Heart left ventricle (tissue), 16 donors: ENCODE results near the gene IPP. TPM values are rescaled to one million over a fixed set of nuclear protein-coding genes. Genes with fewer than 3 reads are reported as not detected.

ENCODE experiments used
- ATAC-seq, 4 donors: fragments of 200-7000 bp; cut with Tn5 transposase; one replicate each; pipeline ENCODE4 v1.9.1; 2020 to 2022; ENCODE audit warnings: moderate library complexity in 4 of 4, mild to moderate bottlenecking in 3 of 4, moderate number of reproducible peaks in 1 of 4
- DNase-seq, 5 donors: peaks; one replicate each; pipeline ENCODE4 v3.0.0-alpha.2; 2020
- H3K27ac ChIP-seq, 12 donors: fragments of 200-600 bp; sonication (generic) in 4 of 12; one replicate each; pipeline versions ENCODE4 v1.5.0 to v1.8.0; 2016 to 2022; ENCODE audit warnings: mild to moderate bottlenecking in 2 of 12
- H3K27me3 ChIP-seq, 9 donors: fragments of 200-600 bp; sonication (generic) in 2 of 9; one replicate each; pipeline versions ENCODE4 v1.5.1 to v1.8.0; 2016 to 2022; ENCODE audit warnings: mild to moderate bottlenecking in 3 of 9
- H3K36me3 ChIP-seq, 9 donors: fragments of 200-600 bp; sonication (generic) in 2 of 9; one replicate each; pipeline versions ENCODE4 v1.5.0 to v1.8.0; 2018 to 2022; ENCODE audit warnings: mild to moderate bottlenecking in 2 of 9
- H3K4me1 ChIP-seq, 12 donors: fragments of 200-600 bp; sonication (generic) in 4 of 12; one replicate each; pipeline versions ENCODE4 v1.5.0 to v1.8.0; 2016 to 2022; ENCODE audit warnings: mild to moderate bottlenecking in 3 of 12
- H3K4me3 ChIP-seq, 12 donors: fragments of 200-600 bp; sonication (generic) in 4 of 12; one replicate each; pipeline versions ENCODE4 v1.5.0 to v1.8.0; 2017 to 2022; ENCODE audit warnings: mild to moderate bottlenecking in 9 of 12, moderate library complexity in 4 of 12
- H3K9me3 ChIP-seq, 12 donors: fragments of 200-600 bp; sonication (generic) in 4 of 12; one replicate each; pipeline versions ENCODE4 v1.5.0 to v1.8.0; 2016 to 2022; ENCODE audit warnings: mild to moderate bottlenecking in 1 of 12
- POLR2A ChIP-seq, 2 donors: fragments of 450-650 bp; IDR thresholded peaks; one replicate each; pipeline ENCODE4 v1.6.1; 2017; ENCODE audit warnings: antibody characterized with exemption in 2 of 2, mild to moderate bottlenecking in 2 of 2, moderate library complexity in 2 of 2
- whole genome bisulfite sequencing, 4 donors: extraction: QIAGEN DNeasy Blood & Tissue Kit in 2 of 4; methylation state at CpG; one replicate each; pipeline versions ENCODE4 v1.1.5 to v1.1.7; 2013 to 2018; 5-methylcytosine and 5-hydroxymethylcytosine counted together
- intact Hi-C, 10 donors: fragments of 100-400 bp; cut with DNase I; formaldehyde crosslinking; loops; one replicate each; pipeline versions ENCODE4 v1.11.1 to v1.14.2; 2022
- polyA plus RNA-seq, 2 donors: library from polyadenylated mRNA; stranded (reverse); fragments of 200-250 nt; gene quantifications; one replicate each; pipeline ENCODE4 v1.2.3, GENCODE V29; 2013
- total RNA-seq, 9 donors: library from RNA; depleted of rRNA in 2 of 9; stranded (reverse); fragments of >200 nt in 2 of 9; fragmentation: NEBNext Ultra II Directional in 3 of 9; extraction: Animal tissue kit (Norgen Biotek cat#: 25700) in 3 of 9; gene quantifications; one replicate each; pipeline versions ENCODE4 v1.1.0 to v1.2.4, GENCODE V29; 2016 to 2023
- TF ChIP-seq, protein P1 (sequence below), 12 donors: fragments of 200-600 bp; sonication (generic) in 4 of 12; IDR thresholded peaks; one replicate each; pipeline versions ENCODE4 v1.5.0 to v1.8.0; 2018 to 2022; ENCODE audit warnings: antibody characterized with exemption in 12 of 12, mild to moderate bottlenecking in 5 of 12
- donor health status: ischemic (EF 13 %, LVEDD 7.1; RV severe dilation, severe dysfunction).
- donor health status: healthy with polysubstance abuse.
- donor health status: DM: no; HTN: yes; CAD: no.
- donor health status: DM: no; HTN: no; CAD: no.
- donor health status: ischemic (EF 25% LVEDD 6.9; RV normal size, moderate dysfunction).
- donor health status: ischemic (EF 25% LVEDD 5.7; RV mildly dilated, moderate dysfunction).
- donor health status: healthy.
- donor health status: DM: yes; HTN: yes; CAD: no.
- donor health status: ischemic (EF 35%, LVEDD 5.7; RV mildly dilated, moderate dysfunction).
- donor health status: nonischemic (EF 11% LVEDD 7.7; RV severe dilation, severe dysfunction).
- donor health status: DM: yes; HTN: yes; CAD: no.
- donor health status: PGD.
- donor health status: ischemic (EF 29% LVEDD 5.4; RV normal size, mild dysfunction).
- donor health status: nonischemic (EF 23%, LVEDD 6.1; RV moderate dilation, normal function).

Gene IPP
- total and polyA plus RNA-seq, 11 donors: 3.6 to 24.7 (median 9.9) TPM

- peak overlapping the region; percentile 91 to 99 (median 95) for H3K27ac ChIP-seq
- TF ChIP-seq POLR2A (IDR thresholded peaks at IDR 0.05): peak; percentile 45 to 90
- TF ChIP-seq, protein P1, sequence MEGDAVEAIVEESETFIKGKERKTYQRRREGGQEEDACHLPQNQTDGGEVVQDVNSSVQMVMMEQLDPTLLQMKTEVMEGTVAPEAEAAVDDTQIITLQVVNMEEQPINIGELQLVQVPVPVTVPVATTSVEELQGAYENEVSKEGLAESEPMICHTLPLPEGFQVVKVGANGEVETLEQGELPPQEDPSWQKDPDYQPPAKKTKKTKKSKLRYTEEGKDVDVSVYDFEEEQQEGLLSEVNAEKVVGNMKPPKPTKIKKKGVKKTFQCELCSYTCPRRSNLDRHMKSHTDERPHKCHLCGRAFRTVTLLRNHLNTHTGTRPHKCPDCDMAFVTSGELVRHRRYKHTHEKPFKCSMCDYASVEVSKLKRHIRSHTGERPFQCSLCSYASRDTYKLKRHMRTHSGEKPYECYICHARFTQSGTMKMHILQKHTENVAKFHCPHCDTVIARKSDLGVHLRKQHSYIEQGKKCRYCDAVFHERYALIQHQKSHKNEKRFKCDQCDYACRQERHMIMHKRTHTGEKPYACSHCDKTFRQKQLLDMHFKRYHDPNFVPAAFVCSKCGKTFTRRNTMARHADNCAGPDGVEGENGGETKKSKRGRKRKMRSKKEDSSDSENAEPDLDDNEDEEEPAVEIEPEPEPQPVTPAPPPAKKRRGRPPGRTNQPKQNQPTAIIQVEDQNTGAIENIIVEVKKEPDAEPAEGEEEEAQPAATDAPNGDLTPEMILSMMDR (IDR thresholded peaks at IDR 0.05): no peak
- 0 to 1% (median 1%) methylated on average over 37 to 44 of the region's 44 CpGs for WGBS, 4 donors
- H3K4me3 ChIP-seq: peak overlapping the region; percentile 75 to 99 (median 93)
- ATAC-seq: peak; percentile 94 to 96 (median 95)
- peaks cover 6 to 48% (median 34%) of the 10 kb centered on the region in 12 donors for H3K4me1 ChIP-seq
- H3K27me3 ChIP-seq: no peaks in the 10 kb centered on the region
- intact Hi-C loops: loop anchor here in 8 of 10 donors (1.0 to 10.0 kb wide), 11 partner anchors 40 to 446 kb away; partner anchors contain the start of genes NASP (in 6 of the 8), IPP (in 3 of the 8), PRDX1 (in 3 of the 8) and MAST2 (in 2 of the 8)
- H3K36me3 ChIP-seq: peaks cover 0 to 28% (median 5%) of the 10 kb centered on the region in 9 donors
- peak; percentile 98 to 99 (median 99) for DNase-seq
- H3K9me3 ChIP-seq: no peaks in the 10 kb centered on the region
These were observed 63.3 kb downstream of the IPP start for GRCh38 chr1:45687014-45687753.

DNA sequence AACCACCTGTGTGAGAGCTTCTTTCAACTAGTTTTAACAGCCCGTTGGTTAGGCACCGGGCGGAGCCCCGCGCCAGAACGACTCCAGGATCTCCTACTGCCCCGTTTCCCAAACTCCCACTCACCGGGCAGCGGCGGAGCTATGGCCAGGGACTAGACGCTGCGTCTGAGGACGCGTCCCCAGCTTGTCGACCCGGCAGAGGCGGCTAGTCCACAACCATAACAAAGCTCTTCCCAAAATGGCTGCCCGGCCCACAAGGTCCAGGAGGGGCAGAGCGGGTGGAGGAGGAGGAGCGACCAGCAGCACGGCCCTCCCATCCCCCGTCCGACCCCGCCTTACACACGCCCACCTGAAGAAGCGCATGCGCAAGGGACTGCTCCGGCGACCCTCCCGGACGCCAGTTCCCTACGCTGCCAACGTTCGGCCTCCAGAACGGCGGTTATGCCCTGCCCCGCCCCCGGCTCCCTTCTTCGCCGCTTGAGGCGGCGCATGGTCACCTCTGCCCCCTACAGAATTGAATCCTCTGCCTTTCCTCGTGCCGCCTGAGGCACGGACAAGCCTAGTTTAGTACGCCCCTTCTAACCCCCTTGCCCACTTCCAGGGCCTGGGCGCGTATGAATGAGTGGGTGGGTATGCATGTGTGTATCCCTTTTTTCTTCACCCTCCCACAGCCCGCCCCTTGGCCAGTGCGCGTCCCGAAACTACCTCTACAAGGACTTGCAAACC is 64.0 kb downstream of the IPP start, which contains the start of gene GPBP1L1:
Gene GPBP1L1, minus strand, starts transcription at position 246 of the 726 bp plus-strand sequence. CDS start 27,446 bp downstream, outside the sequence.
- ATAC-seq (peak; percentile 89 to 93 (median 92)), DNase-seq (peak; percentile 98 to 99 (median 98))
- TF ChIP-seq POLR2A (IDR thresholded peaks at IDR 0.05): peak in 1 of 2 donors; percentile 76
- TF ChIP-seq, protein P1 (IDR thresholded peaks at IDR 0.05): no peak
- H3K4me1 ChIP-seq: peaks cover 6 to 55% (median 41%) of the 10 kb centered on the region in 12 donors
- peak within 1 kb of the TSS; percentile 75 to 99 (median 93) for H3K4me3 ChIP-seq
- intact Hi-C loops: loop anchor here in 8 of 10 donors (1.0 to 10.0 kb wide), 11 partner anchors 39 to 446 kb away; partner anchors contain the start of genes NASP (in 6 of the 8), IPP (in 3 of the 8), PRDX1 (in 3 of the 8) and MAST2 (in 2 of the 8)
- H3K27me3 ChIP-seq: no peaks in the 10 kb centered on the region
- H3K9me3 ChIP-seq: no peaks in the 10 kb centered on the region
- whole genome bisulfite sequencing, 4 donors: 0 to 1% (median 0%) methylated on average over 27 to 52 of the region's 52 CpGs
- H3K36me3 ChIP-seq: peaks cover 0 to 21% (median 5%) of the 10 kb centered on the region in 9 donors
- H3K27ac ChIP-seq: peak within 1 kb of the TSS; percentile 91 to 99 (median 95)

DNA sequence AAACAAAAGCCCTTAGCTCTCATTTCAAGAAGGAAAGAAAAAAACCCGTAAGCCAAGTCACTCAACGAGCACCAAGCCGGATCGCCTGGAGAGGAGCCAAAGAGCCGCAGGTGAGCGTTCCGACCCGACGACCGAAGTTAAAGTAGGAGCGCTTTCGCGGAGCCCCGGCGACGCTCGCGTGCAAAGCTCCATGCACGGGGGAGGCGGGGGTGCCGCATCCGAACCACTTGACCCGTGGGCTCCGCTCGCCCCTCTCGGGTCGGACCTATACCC is 64.5 kb downstream of the IPP start:
- H3K4me1 ChIP-seq: peaks cover 6 to 60% (median 46%) of the 10 kb centered on the region in 12 donors
- H3K27ac ChIP-seq: peak overlapping the region; percentile 84 to 99 (median 95)
- WGBS, 4 donors: 0 to 1% (median 1%) methylated on average over 21 to 27 of the region's 27 CpGs

More for the DNA sequence above, 64.5 kb downstream of the IPP start:
- Histone ChIP-seq H3K4me3 (peak overlapping the region; percentile 75 to 99 (median 93)), H3K9me3 (no peaks in the 10 kb centered on the region), H3K27me3 (no peaks in the 10 kb centered on the region), H3K36me3 (peaks cover 0 to 16% (median 1%) of the 10 kb centered on the region in 9 donors)
- no peak for TF ChIP-seq POLR2A (IDR thresholded peaks at IDR 0.05)
- TF ChIP-seq, protein P1 (IDR thresholded peaks at IDR 0.05): no peak
- ATAC-seq (peak in 2 of 4 donors; percentile 0 to 5), DNase-seq (peak; percentile 67 to 83 (median 72))
- intact Hi-C loops: loop anchor here in 8 of 10 donors (2.0 to 10.0 kb wide), 10 partner anchors 39 to 447 kb away; partner anchors contain the start of genes NASP (in 6 of the 8), PRDX1 (in 3 of the 8), IPP (in 2 of the 8) and MAST2 (in 2 of the 8)
